K562 (cell line): ENCODE measurements around the gene ID1. TPM values are rescaled to one million over a fixed set of nuclear protein-coding genes. Genes with fewer than 3 reads are reported as not detected.

Source experiments
- ATAC-seq: fragments of 200-7000 bp; cut with Tn5 transposase; 3 replicates; pipeline ENCODE4 v1.9.1; 2020; ENCODE audit warnings: moderate library complexity
- BruUV-seq: library from RNA; stranded (reverse); fragments of 400-500 nt; replicated peaks from 2 replicates; lab custom pipeline; 2021; lab: Mats Ljungman, UMichigan
- CTCF ChIA-PET: fragments of 300-600 bp; formaldehyde crosslinking; extraction: SDS; loops from one replicate; lab custom pipeline; 2021; ENCODE audit warnings: low intra/inter-chr PET ratio; lab: Yijun Ruan, JAX
- POLR2A ChIA-PET: fragments of 300-600, 350-650 bp; sonication (Branson Sonifier 250); formaldehyde crosslinking; extraction: SDS; loops from one replicate; lab custom pipeline; 2021; ENCODE audit warnings: antibody characterized with exemption, inconsistent platforms; lab: Yijun Ruan, JAX
- DNase-seq, 4 experiments: peaks; one replicate each; pipeline versions ENCODE4 v3.0.0 to v3.0.0-alpha.2; 2011 to 2018; ENCODE audit warnings: low spot score in 3 of 4, mixed read lengths in 3 of 4; ENCODE audit errors: extremely low read depth in 1 of 4
- FAIRE-seq: peaks from 2 replicates; lab custom pipeline; 2011; peaks lifted over from hg19 to GRCh38; lab: Jason Lieb, UNC
- H2AFZ ChIP-seq: 2 replicates; pipeline ENCODE4 v1.6.0; 2011; ENCODE audit warnings: low read depth, low read length, control low read depth, inconsistent platforms
- H3K27ac ChIP-seq: fragments of 200-600 bp; 3 replicates; pipeline ENCODE4 v1.8.0; 2011; ENCODE audit warnings: low read depth, mild to moderate bottlenecking, control low read depth, inconsistent platforms, low read length, moderate library complexity, mixed read lengths; ENCODE audit errors: extremely low read depth
- H3K27me3 ChIP-seq, 2 experiments: fragments of 300-600 bp in 1 of 2; 2 replicates in 1 of 2; 3 replicates in 1 of 2; pipeline versions ENCODE4 v1.6.0 to v1.8.0; 2011; ENCODE audit warnings: inconsistent platforms in 2 of 2, low read length in 2 of 2, mild to moderate bottlenecking in 1 of 2, mixed read lengths in 1 of 2, moderate library complexity in 1 of 2; ENCODE audit not compliant: control insufficient read depth in 2 of 2, insufficient read depth in 2 of 2
- H3K36me3 ChIP-seq: fragments of 300-600 bp; 3 replicates; pipeline ENCODE4 v1.8.0; 2011; ENCODE audit warnings: mild to moderate bottlenecking, low read length, inconsistent platforms; ENCODE audit not compliant: control insufficient read depth, insufficient read depth
- H3K4me1 ChIP-seq, 2 experiments: fragments of 200-600 bp in 1 of 2; replicated peaks in 1 of 2; 2 replicates in 1 of 2; 3 replicates in 1 of 2; pipeline versions ENCODE4 v1.5.1 to v1.8.0; 2011; ENCODE audit warnings: inconsistent platforms in 2 of 2, low read length in 2 of 2, mild to moderate bottlenecking in 1 of 2, mixed read lengths in 1 of 2, moderate library complexity in 1 of 2; ENCODE audit not compliant: control insufficient read depth in 2 of 2, insufficient read depth in 2 of 2
- H3K4me2 ChIP-seq: 2 replicates; pipeline ENCODE4 v1.6.1; 2011; ENCODE audit warnings: low read length, control low read depth, inconsistent platforms, mixed read lengths; ENCODE audit not compliant: insufficient read depth
- H3K4me3 ChIP-seq: fragments of 200-600 bp; sonication (generic), shearing (Covaris generic); 2 replicates; pipeline ENCODE4 v1.5.1; 2016; ENCODE audit warnings: control low read depth, inconsistent platforms
- H3K79me2 ChIP-seq: fragments of 200-600 bp; 3 replicates; pipeline ENCODE4 v1.8.0; 2011; ENCODE audit warnings: low read length, inconsistent platforms; ENCODE audit not compliant: control insufficient read depth, insufficient read depth
- H3K9ac ChIP-seq, 2 experiments: 2 replicates each; pipeline versions ENCODE4 v1.6.0 to v1.6.1; 2011; ENCODE audit warnings: low read depth in 2 of 2, low read length in 2 of 2, control low read depth in 1 of 2, inconsistent platforms in 1 of 2, mild to moderate bottlenecking in 1 of 2, mixed read lengths in 1 of 2; ENCODE audit not compliant: insufficient read depth in 1 of 2
- H3K9me1 ChIP-seq: one replicate; pipeline ENCODE4 v1.6.0; 2011; ENCODE audit warnings: inconsistent platforms, mild to moderate bottlenecking, low read length, moderate library complexity; ENCODE audit not compliant: control insufficient read depth, insufficient read depth
- H3K9me3 ChIP-seq: replicated peaks from 2 replicates; pipeline ENCODE4 v1.5.1; 2011; ENCODE audit warnings: low read depth, low read length, inconsistent platforms; ENCODE audit not compliant: control insufficient read depth, insufficient read depth
- H4K20me1 ChIP-seq: replicated peaks from 2 replicates; pipeline ENCODE4 v1.6.1; 2011; ENCODE audit warnings: low read length, inconsistent platforms, mixed read lengths; ENCODE audit not compliant: control insufficient read depth, insufficient read depth
- ARNT ChIP-seq, 2 experiments: fragments of 450-650 bp; IDR thresholded peaks; 2 replicates each; pipeline ENCODE4 v1.6.1; 2016; ENCODE audit warnings: mild to moderate bottlenecking in 1 of 2
- ATF1 ChIP-seq, 2 experiments: fragments of 450-650 bp in 1 of 2; IDR thresholded peaks; 2 replicates each; pipeline ENCODE4 v1.6.1; 2016; ENCODE audit warnings: missing compliant biosample characterization in 1 of 2, missing genetic modification characterization in 1 of 2
- COPS2 ChIP-seq: fragments of 450-650 bp; conservative IDR thresholded peaks from 2 replicates; pipeline ENCODE4 v1.6.1; 2016; ENCODE audit warnings: mild to moderate bottlenecking, moderate library complexity
- CXXC5 ChIP-seq: fragments of 250-450 bp; sonication (Bioruptor Pico); IDR thresholded peaks from 2 replicates; pipeline ENCODE4 v1.8.0; 2022; ENCODE audit warnings: inconsistent platforms, mild to moderate bottlenecking, moderate library complexity
- E2F3 ChIP-seq: fragments of 250-450 bp; sonication (Bioruptor Pico); IDR thresholded peaks from 2 replicates; pipeline ENCODE4 v1.4.0; 2020; ENCODE audit warnings: mild to moderate bottlenecking
- FOXA3 ChIP-seq, 2 experiments: fragments of 450-650 bp in 1 of 2; sonication (generic) in 1 of 2; formaldehyde crosslinking; IDR thresholded peaks in 1 of 2; conservative IDR thresholded peaks in 1 of 2; 2 replicates each; pipeline versions ENCODE4 v1.4.0 to v1.8.0; 2020 to 2022; ENCODE audit warnings: mild to moderate bottlenecking in 2 of 2, missing genetic modification reagents in 1 of 2
- GABPA ChIP-seq: fragments of 200-800 bp; sonication (Bioruptor generic); conservative IDR thresholded peaks from 2 replicates; pipeline ENCODE4 v1.6.1; 2016; ENCODE audit warnings: low read depth, missing genetic modification characterization, missing compliant biosample characterization
- HDAC1 ChIP-seq, 2 experiments: fragments of 450-650 bp; IDR thresholded peaks; 2 replicates each; pipeline ENCODE4 v1.6.1; 2016 to 2017; ENCODE audit warnings: inconsistent platforms in 1 of 2, mild to moderate bottlenecking in 1 of 2, moderate library complexity in 1 of 2
- HDAC3 ChIP-seq: fragments of 450-650 bp; IDR thresholded peaks from 2 replicates; pipeline ENCODE4 v1.6.1; 2018; ENCODE audit warnings: borderline replicate concordance, mild to moderate bottlenecking, moderate library complexity; ENCODE audit not compliant: partially characterized antibody
- KLF13 ChIP-seq: fragments of 450-650 bp; IDR thresholded peaks from 2 replicates; pipeline ENCODE4 v1.6.1; 2016; ENCODE audit warnings: missing genetic modification characterization, low read depth, mild to moderate bottlenecking, missing compliant biosample characterization, moderate library complexity, borderline replicate concordance
- MIER1 ChIP-seq: fragments of 450-650 bp; IDR thresholded peaks from 2 replicates; pipeline ENCODE4 v1.6.1; 2016; ENCODE audit warnings: antibody characterized with exemption, mild to moderate bottlenecking, low read depth
- NR2C1 ChIP-seq, 2 experiments: fragments of 450-650 bp; IDR thresholded peaks; 2 replicates each; pipeline ENCODE4 v1.6.1; 2017; ENCODE audit warnings: mild to moderate bottlenecking in 2 of 2, antibody characterized with exemption in 1 of 2, inconsistent platforms in 1 of 2, missing compliant biosample characterization in 1 of 2, missing genetic modification characterization in 1 of 2
- NR2F6 ChIP-seq: fragments of 450-650 bp; formaldehyde crosslinking; IDR thresholded peaks from 2 replicates; pipeline ENCODE4 v1.4.0; 2020; ENCODE audit warnings: mild to moderate bottlenecking
- TBP ChIP-seq: optimal IDR thresholded peaks from 2 replicates; pipeline ENCODE3; 2011; ENCODE audit warnings: low read depth, low read length, improper control_type of control experiment
- TCF7L2 ChIP-seq: fragments of 150-350 bp; IDR thresholded peaks from 2 replicates; pipeline ENCODE4 v1.6.1; 2016; ENCODE audit warnings: low read depth, mild to moderate bottlenecking, low read length, moderate library complexity
- ZNF133 ChIP-seq: fragments of 250-450 bp; sonication (Bioruptor Pico); IDR thresholded peaks from 2 replicates; pipeline ENCODE4 v1.4.0; 2020; ENCODE audit warnings: mild to moderate bottlenecking
- ZNF277 ChIP-seq: fragments of 250-450 bp; sonication (Bioruptor Pico); IDR thresholded peaks from 2 replicates; pipeline ENCODE4 v1.8.0; 2022; ENCODE audit warnings: inconsistent platforms, mild to moderate bottlenecking, moderate library complexity, borderline replicate concordance
- ZNF3 ChIP-seq: fragments of 250-450 bp; sonication (Bioruptor Pico); IDR thresholded peaks from 2 replicates; pipeline ENCODE4 v1.5.0; 2021; ENCODE audit warnings: mild to moderate bottlenecking, moderate library complexity
- ZNF311 ChIP-seq: fragments of 250-450 bp; sonication (Bioruptor Pico); IDR thresholded peaks from 2 replicates; pipeline ENCODE4 v1.4.0; 2020; ENCODE audit warnings: mild to moderate bottlenecking, moderate library complexity
- ZNF830 ChIP-seq: fragments of 250-450 bp; sonication (Bioruptor Pico); IDR thresholded peaks from 2 replicates; pipeline ENCODE4 v1.5.0; 2021; ENCODE audit warnings: mild to moderate bottlenecking
- WGBS: fragments of 100-300 bp; shearing (Covaris generic); methylation state at CpG from one replicate; pipeline ENCODE4 v1.1.6; 2016; ENCODE audit warnings: low coverage, mixed read lengths; ENCODE audit not compliant: insufficient coverage; ENCODE audit errors: missing lambda C conversion rate; 5-methylcytosine and 5-hydroxymethylcytosine counted together
- in situ Hi-C: fragments of 300-500 bp; cut with MboI; formaldehyde crosslinking; loops from 4 replicates; pipeline ENCODE4 v1.15.0; 2018; ENCODE audit warnings: inconsistent platforms, mixed read lengths
- intact Hi-C: fragments of 100-400 bp; cut with micrococcal nuclease; formaldehyde crosslinking; loops from 2 replicates; pipeline ENCODE4 v1.14.2; 2022
- polyA plus RNA-seq, 8 experiments: library from polyadenylated mRNA; depleted of rRNA in 4 of 8; stranded (reverse) in 5 of 8; unstranded in 3 of 8; fragments of >200 nt; fragmentation: Nextera tagmentation in 2 of 8; fragmentation: Illumina TruSeq in 1 of 8; extraction: Ambion mirVana in 2 of 8; extraction: Trizol in 1 of 8; gene quantifications; 2 replicates each; pipeline versions ENCODE4 v1.2.1 to v1.2.3, GENCODE V29; 2011 to 2014; ENCODE audit warnings: inconsistent platforms in 1 of 8, missing spikeins in 1 of 8
- total RNA-seq, 7 experiments: library from RNA; depleted of rRNA in 6 of 7; stranded (reverse); fragments of >200 nt in 6 of 7; fragmentation: Illumina TruSeq in 2 of 7; extraction: Trizol in 2 of 7; gene quantifications; 2 replicates each; pipeline versions ENCODE4 v1.2.1 to v1.2.3, GENCODE V29; 2011 to 2021; ENCODE audit warnings: low replicate concordance in 1 of 7
- TF ChIP-seq, protein P1 (sequence below), 2 experiments: fragments of 450-650 bp; IDR thresholded peaks; 2 replicates each; pipeline ENCODE4 v1.6.1; 2016

Gene ID1
- total and polyA plus RNA-seq, 9 of the 15 experiments (the other 6 are each of a cell fraction or from before 2014, with no cell fraction given) = 1.4 to 358 (median 65.0) TPM

DNA sequence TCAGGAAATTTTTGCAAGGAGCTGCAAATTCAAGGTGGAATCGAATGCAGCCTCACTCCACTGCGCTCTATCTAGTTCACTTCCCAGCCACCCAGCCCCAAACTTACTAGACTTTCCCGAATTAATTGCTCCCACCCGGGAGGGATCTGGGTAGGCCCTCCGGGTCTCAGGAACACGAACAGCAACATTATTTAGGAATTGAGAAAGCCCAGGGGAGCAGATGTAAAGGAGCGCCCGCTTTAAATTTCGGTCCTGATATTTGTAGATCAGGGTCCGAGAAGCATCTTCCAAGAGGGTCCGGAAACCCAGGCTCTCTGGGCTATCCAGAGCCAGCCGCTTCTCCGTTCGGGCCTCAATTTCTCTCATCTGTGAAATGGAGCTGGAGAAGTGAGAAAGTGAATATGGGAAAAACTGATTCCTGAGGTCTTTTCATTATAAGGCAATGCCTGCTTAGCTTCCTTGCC is 490 bp upstream of the ID1 start:
- POLR2A ChIA-PET = interaction anchor here (0.5 to 7.6 kb wide), 27 partner anchors 8 to 131 kb away, joined by 3 to 107 read pairs (median 5); partner anchors contain the start of genes BCL2L1 and HM13
- CTCF ChIA-PET = interaction anchor here (1.2 kb wide), 1 partner anchor 31 kb away, joined by 3 read pairs; no protein-coding TSS in a partner anchor
- no peaks in the 10 kb centered on the region for H3K9me3 ChIP-seq
- H4K20me1 ChIP-seq = no peaks in the 10 kb centered on the region; the same call in 1 of the 2 replicates
- peaks cover 14% of the 10 kb centered on the region; the same call in 1 of the 3 replicates for H3K36me3 ChIP-seq
- TSS peak; percentile 98 for BruUV-seq
- H3K4me1 ChIP-seq = peaks cover 24 to 52% of the 10 kb centered on the region in 2 experiments; a peak in 4 of 5 replicates
- FAIRE-seq (no peak), DNase-seq (no peak), ATAC-seq (no peak)
- peaks cover 35% of the 10 kb centered on the region for H3K79me2 ChIP-seq
- H3K27ac ChIP-seq = peak overlapping the region; percentile 85
- H3K4me3 ChIP-seq = peak overlapping the region; percentile 94
- peak overlapping the region; percentile 98 for H3K4me2 ChIP-seq
- peak overlapping the region; percentile 91 for H2AFZ ChIP-seq
- peak overlapping the region; percentile 88 to 99 for H3K9ac ChIP-seq
- H3K9me1 ChIP-seq = no peaks in the 10 kb centered on the region
- intact Hi-C loops (loop anchor here (1.0 kb wide), 1 partner anchor 31 kb away; no protein-coding TSS in a partner anchor), in situ Hi-C loops (no loop called here)
- H3K27me3 ChIP-seq = no peaks in the 10 kb centered on the region
- WGBS = 1% methylated on average over 14 of the region's 14 CpGs
- TF ChIP-seq COPS2 (no peak), GABPA (tag) (no peak), ATF1 (CRISPR knock-in tag; IDR thresholded peaks at IDR 0.05) (no peak), ATF1 (tag; IDR thresholded peaks at IDR 0.05) (peak; percentile 85), TCF7L2 (no peak), FOXA3 (CRISPR knock-in tag; conservative IDR thresholded peaks at IDR 0.05 in 1 of 2, IDR thresholded peaks at IDR 0.05 in 1 of 2) (no peak), ZNF133 (CRISPR knock-in tag) (no peak), KLF13 (tag) (no peak), NR2F6 (CRISPR knock-in tag) (no peak), TBP (no peak), ARNT (IDR thresholded peaks at IDR 0.05) (peak in 1 of 2 experiments; percentile 29; a peak in 2 of 4 replicates), ZNF830 (CRISPR knock-in tag) (no peak), ZNF311 (CRISPR knock-in tag) (no peak), E2F3 (CRISPR knock-in tag) (no peak), MIER1 (peak; percentile 59; the same call in 1 of the 2 replicates), HDAC1 (IDR thresholded peaks at IDR 0.05) (peak in 1 of 2 experiments; percentile 57; a peak in 1 of 4 replicates), ZNF3 (0 out of 2 replicates have a peak, but pooled peaks have one; percentile 23), ZNF277 (CRISPR knock-in tag) (no peak), CXXC5 (CRISPR knock-in tag) (no peak), NR2C1 (IDR thresholded peaks at IDR 0.05) (no peak), NR2C1 (tag; IDR thresholded peaks at IDR 0.05) (no peak), HDAC3 (no peak)
- TF ChIP-seq, protein P1, sequence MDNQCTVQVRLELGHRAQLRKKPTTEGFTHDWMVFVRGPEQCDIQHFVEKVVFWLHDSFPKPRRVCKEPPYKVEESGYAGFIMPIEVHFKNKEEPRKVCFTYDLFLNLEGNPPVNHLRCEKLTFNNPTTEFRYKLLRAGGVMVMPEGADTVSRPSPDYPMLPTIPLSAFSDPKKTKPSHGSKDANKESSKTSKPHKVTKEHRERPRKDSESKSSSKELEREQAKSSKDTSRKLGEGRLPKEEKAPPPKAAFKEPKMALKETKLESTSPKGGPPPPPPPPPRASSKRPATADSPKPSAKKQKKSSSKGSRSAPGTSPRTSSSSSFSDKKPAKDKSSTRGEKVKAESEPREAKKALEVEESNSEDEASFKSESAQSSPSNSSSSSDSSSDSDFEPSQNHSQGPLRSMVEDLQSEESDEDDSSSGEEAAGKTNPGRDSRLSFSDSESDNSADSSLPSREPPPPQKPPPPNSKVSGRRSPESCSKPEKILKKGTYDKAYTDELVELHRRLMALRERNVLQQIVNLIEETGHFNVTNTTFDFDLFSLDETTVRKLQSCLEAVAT (IDR thresholded peaks at IDR 0.05) = 0 out of 4 replicates have a peak, but pooled peaks of 1 of the 2 experiments have one; percentile 1
